Mammary epithelial cell (primary cell): ENCODE measurements around the gene SVIL.

ENCODE experiments used
- EZH2 ChIP-seq: IDR thresholded peaks from 2 replicates; pipeline ENCODE4 v1.6.1; 2012; ENCODE audit warnings: low read length, inconsistent platforms, borderline replicate concordance
- TF ChIP-seq, protein P1 (sequence below), 2 donors: IDR thresholded peaks in 1 of 2; conservative IDR thresholded peaks in 1 of 2; 2 replicates each; pipeline ENCODE4 v1.5.1; 2011 to 2012; ENCODE audit warnings: inconsistent platforms in 2 of 2, low read length in 2 of 2, mild to moderate bottlenecking in 2 of 2, control low read depth in 1 of 2, low read depth in 1 of 2; ENCODE audit not compliant: insufficient read depth in 1 of 2; ENCODE audit errors: extremely low read depth in 1 of 2

DNA sequence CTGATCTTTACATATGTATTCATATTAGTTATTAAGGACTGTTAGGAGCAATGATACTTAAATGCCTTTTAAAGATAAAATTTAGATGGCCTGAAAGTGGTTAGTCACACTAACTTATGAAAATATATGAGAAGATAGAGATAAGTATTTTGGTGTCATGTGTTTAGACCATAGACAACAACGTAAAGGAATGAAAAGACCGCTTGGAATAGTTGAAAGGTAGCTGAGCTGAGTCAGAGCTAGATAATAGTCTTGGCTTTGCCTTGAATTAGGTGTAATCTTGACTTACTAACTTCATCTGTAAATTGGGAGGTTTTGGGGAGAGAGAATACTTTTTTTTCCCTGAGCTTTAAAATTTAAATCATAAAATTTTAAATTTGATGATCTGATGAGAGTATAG is 218.9 kb downstream of the SVIL start:
- TF ChIP-seq, protein P1, sequence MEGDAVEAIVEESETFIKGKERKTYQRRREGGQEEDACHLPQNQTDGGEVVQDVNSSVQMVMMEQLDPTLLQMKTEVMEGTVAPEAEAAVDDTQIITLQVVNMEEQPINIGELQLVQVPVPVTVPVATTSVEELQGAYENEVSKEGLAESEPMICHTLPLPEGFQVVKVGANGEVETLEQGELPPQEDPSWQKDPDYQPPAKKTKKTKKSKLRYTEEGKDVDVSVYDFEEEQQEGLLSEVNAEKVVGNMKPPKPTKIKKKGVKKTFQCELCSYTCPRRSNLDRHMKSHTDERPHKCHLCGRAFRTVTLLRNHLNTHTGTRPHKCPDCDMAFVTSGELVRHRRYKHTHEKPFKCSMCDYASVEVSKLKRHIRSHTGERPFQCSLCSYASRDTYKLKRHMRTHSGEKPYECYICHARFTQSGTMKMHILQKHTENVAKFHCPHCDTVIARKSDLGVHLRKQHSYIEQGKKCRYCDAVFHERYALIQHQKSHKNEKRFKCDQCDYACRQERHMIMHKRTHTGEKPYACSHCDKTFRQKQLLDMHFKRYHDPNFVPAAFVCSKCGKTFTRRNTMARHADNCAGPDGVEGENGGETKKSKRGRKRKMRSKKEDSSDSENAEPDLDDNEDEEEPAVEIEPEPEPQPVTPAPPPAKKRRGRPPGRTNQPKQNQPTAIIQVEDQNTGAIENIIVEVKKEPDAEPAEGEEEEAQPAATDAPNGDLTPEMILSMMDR (conservative IDR thresholded peaks at IDR 0.05 in 1 of 2, IDR thresholded peaks at IDR 0.05 in 1 of 2; ENCODE audit: extremely low read depth in 1 of 2, insufficient read depth in 1 of 2, low read depth in 1 of 2, low read length in 2 of 2): no peak
- no peak for TF ChIP-seq EZH2
